Parathyroid adenoma (tissue), 2 donors: ENCODE results near the gene FAM53B.

Experiments
- H2AFZ ChIP-seq: fragments of 300-600 bp; sonication (generic); one replicate; pipeline ENCODE4 v1.7.0; 2017; ENCODE audit warnings: antibody characterized with exemption, mild to moderate bottlenecking
- H3K27ac ChIP-seq: fragments of 300-600 bp; sonication (generic); one replicate; pipeline ENCODE4 v1.7.0; 2017
- H3K27me3 ChIP-seq: fragments of 300-600 bp; sonication (generic); one replicate; pipeline ENCODE4 v1.7.0; 2017; ENCODE audit warnings: low read length; ENCODE audit not compliant: control insufficient read depth, insufficient read depth
- H3K36me3 ChIP-seq: fragments of 300-600 bp; sonication (generic); one replicate; pipeline ENCODE4 v1.7.0; 2017; ENCODE audit warnings: low read length; ENCODE audit not compliant: control insufficient read depth, insufficient read depth
- H3K4me1 ChIP-seq: fragments of 300-600 bp; sonication (generic); one replicate; pipeline ENCODE4 v1.7.0; 2017; ENCODE audit warnings: control low read depth
- H3K4me2 ChIP-seq: fragments of 300-600 bp; sonication (generic); one replicate; pipeline ENCODE4 v1.7.0; 2017; ENCODE audit warnings: low read length
- H3K4me3 ChIP-seq: fragments of 300-600 bp; sonication (generic); one replicate; pipeline ENCODE4 v1.7.0; 2017; ENCODE audit warnings: low read depth, low read length
- H3K79me2 ChIP-seq: fragments of 300-600 bp; sonication (generic); one replicate; pipeline ENCODE4 v1.7.0; 2017; ENCODE audit warnings: control low read depth
- H3K9ac ChIP-seq: fragments of 300-600 bp; sonication (generic); one replicate; pipeline ENCODE4 v1.7.0; 2017; ENCODE audit warnings: mild to moderate bottlenecking
- H3K9me3 ChIP-seq: fragments of 300-600 bp; sonication (generic); one replicate; pipeline ENCODE4 v1.7.0; 2017; ENCODE audit warnings: low read length; ENCODE audit not compliant: control insufficient read depth
- CTCF ChIP-seq: fragments of 300-600 bp; sonication (generic); IDR thresholded peaks from one replicate; pipeline ENCODE4 v1.7.0; 2017; ENCODE audit warnings: antibody characterized with exemption, mild to moderate bottlenecking
- donor health status: primary hyperparathyroidism.

Gene FAM53B

DNA sequence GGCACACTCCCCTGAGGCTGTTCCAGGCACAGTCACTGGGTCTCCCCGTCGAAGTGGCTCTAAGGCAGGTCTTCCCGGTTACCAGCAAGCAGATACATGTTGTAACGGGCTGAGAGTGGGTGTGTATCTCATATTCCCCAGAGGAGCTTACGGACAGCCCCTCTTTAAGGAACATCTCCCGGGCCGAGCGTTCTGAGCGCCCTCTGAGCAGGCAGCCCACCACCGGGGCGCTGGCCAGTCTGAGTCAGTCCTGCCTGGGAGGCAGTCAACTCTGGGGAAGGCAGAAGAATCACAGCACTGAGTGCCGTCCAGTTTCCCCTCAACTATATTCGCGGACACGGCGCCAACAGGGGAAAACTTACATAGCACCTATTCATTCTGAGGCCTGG is 165.2 kb downstream of the FAM53B start:
- Histone ChIP-seq H3K4me1 (no peaks in the 10 kb centered on the region), H3K9me3 (no peaks in the 10 kb centered on the region), H3K27ac (no peak overlapping the region), H3K79me2 (no peaks in the 10 kb centered on the region), H3K9ac (no peak overlapping the region), H2AFZ (no peak overlapping the region), H3K36me3 (no peaks in the 10 kb centered on the region), H3K4me3 (no peak overlapping the region), H3K27me3 (no peaks in the 10 kb centered on the region), H3K4me2 (no peak overlapping the region)
- TF ChIP-seq CTCF: no peak

GRCh38 chr10:124578231-124579010 is 165.8 kb downstream of the FAM53B start:
- H3K4me1 ChIP-seq: no peaks in the 10 kb centered on the region
- no peak overlapping the region for H2AFZ ChIP-seq
- no peak overlapping the region for H3K9ac ChIP-seq
- TF ChIP-seq CTCF: no peak
- no peak overlapping the region for H3K27ac ChIP-seq
- H3K36me3 ChIP-seq: no peaks in the 10 kb centered on the region
- no peaks in the 10 kb centered on the region for H3K9me3 ChIP-seq
- no peak overlapping the region for H3K4me2 ChIP-seq
- H3K27me3 ChIP-seq: no peaks in the 10 kb centered on the region
- H3K79me2 ChIP-seq: no peaks in the 10 kb centered on the region
- H3K4me3 ChIP-seq: no peak overlapping the region

- Histone ChIP-seq H3K27me3 (no peaks in the 10 kb centered on the region), H2AFZ (no peak overlapping the region), H3K9ac (no peak overlapping the region), H3K4me1 (no peaks in the 10 kb centered on the region), H3K4me3 (no peak overlapping the region), H3K4me2 (no peak overlapping the region), H3K9me3 (no peaks in the 10 kb centered on the region), H3K27ac (no peak overlapping the region), H3K79me2 (no peaks in the 10 kb centered on the region), H3K36me3 (no peaks in the 10 kb centered on the region)
- no peak for TF ChIP-seq CTCF
Observed at GRCh38 chr10:124577651-124578050, 166.5 kb downstream of the FAM53B start.

DNA sequence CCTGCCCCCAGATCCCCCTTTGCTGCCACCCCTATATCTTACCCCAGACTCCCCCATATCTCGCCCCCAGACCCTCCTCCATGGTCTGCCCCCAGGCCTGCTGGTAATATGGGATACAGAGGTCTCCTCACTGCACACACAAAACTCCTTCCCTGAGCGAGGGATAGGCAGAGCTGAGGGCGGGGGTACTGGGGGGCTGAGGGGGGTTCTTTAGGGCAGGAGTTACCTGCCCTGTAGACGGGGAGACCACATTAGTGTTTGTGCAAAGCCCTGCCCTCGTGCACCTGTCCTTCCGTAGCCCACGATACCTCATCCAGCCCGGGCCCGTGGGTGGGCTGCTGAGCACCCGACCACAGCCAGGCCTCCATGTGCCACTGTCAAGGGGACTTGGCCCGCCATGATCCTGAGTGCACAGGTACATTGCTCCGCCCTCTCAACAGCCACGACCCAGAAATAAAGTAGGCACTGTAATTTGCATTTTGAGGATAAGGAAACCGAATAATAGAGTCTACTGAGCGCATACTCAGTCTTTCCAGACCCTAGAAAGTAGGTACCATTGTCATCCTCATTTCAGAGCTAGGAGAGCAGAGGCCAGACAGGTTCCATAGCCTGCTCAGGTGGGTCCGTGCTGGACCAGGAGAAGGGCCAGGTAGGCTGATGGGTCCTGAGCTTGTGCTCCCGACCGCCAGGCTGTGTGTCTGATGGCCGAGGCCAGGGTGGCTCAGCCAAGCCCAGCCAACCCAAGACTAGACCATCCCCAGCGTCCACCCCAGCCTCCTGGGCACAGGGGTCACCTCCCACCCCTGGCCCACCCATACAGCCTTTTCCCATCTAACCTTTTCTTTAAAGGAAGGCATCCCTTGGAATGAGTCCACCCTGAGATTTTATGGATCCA is 167.4 kb downstream of the FAM53B start:
- H3K79me2 ChIP-seq: no peaks in the 10 kb centered on the region
- no peak overlapping the region for H3K4me3 ChIP-seq
- no peaks in the 10 kb centered on the region for H3K4me1 ChIP-seq
- no peak overlapping the region for H3K4me2 ChIP-seq
- no peak overlapping the region for H3K9ac ChIP-seq
- H3K27me3 ChIP-seq: no peaks in the 10 kb centered on the region
- H2AFZ ChIP-seq: no peak overlapping the region
- H3K36me3 ChIP-seq: no peaks in the 10 kb centered on the region
- no peaks in the 10 kb centered on the region for H3K9me3 ChIP-seq
- no peak overlapping the region for H3K27ac ChIP-seq
- TF ChIP-seq CTCF: no peak
